Measurements from ENCODE around the gene ARHGAP33. TPM values are rescaled to one million over a fixed set of nuclear protein-coding genes. Genes with fewer than 3 reads are reported as not detected.

The ARHGAP33 gene
- total and polyA plus RNA-seq, 2 experiments from 2014 or later: 11.6 to 22.1 TPM

DNA sequence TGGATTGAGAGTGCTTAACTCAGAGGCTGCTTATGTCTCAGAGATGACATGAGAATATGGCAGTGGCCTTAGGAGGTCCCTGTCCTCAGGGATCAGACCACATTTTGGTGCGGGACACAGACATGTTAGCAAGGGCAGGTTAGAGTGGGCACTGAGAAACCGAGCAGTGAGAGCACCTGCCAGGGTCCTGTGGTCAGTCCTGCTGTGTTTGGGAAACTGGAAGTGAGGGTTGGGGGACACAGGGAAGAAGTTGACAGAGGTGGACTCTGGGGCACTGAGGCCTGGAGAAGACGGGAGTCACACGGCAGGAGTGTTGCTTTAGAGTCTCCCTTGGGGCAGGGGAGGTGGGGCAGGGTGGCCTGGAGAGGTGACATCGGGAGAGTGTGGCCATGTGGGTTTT, 40.5 kb upstream of the ARHGAP33 start:
- Histone ChIP-seq H3K4me1 (ENCODE audit: insufficient read depth) (no peaks in the 10 kb centered on the region; the same call in 1 of the 2 replicates), H2AFZ (no peak overlapping the region), H3K79me2 (replicated peaks; ENCODE audit: insufficient read depth) (no peaks in the 10 kb centered on the region), H3K4me3 (no peak overlapping the region), H3F3A (replicated peaks; ENCODE audit: low read depth) (no peaks in the 10 kb centered on the region), H3K4me2 (no peak overlapping the region), H3K27me3 (ENCODE audit: insufficient read depth) (no peaks in the 10 kb centered on the region), H3K27ac (ENCODE audit: low read depth) (no peak overlapping the region), H3K36me3 (ENCODE audit: insufficient read depth) (peaks cover 4% of the 10 kb centered on the region; the same call in 1 of the 2 replicates), H4K20me1 (replicated peaks; ENCODE audit: insufficient read depth) (no peaks in the 10 kb centered on the region; the same call in 1 of the 2 replicates), H3K9me2 (ENCODE audit: insufficient read depth) (no peaks in the 10 kb centered on the region)
- no peaks in the 10 kb centered on the region; the same call in 2 of the 3 replicates for H3K9me3 Mint-ChIP-seq
- peaks cover 5% of the 10 kb centered on the region for H3K27me3 Mint-ChIP-seq (ENCODE audit: insufficient read depth, low read depth, poor library complexity)
- no peak for ATAC-seq
- no peaks in the 10 kb centered on the region for H3K4me1 Mint-ChIP-seq
- no peak overlapping the region for H3K27ac Mint-ChIP-seq
- H3K4me3 Mint-ChIP-seq: no peak overlapping the region; the same call in 2 of the 3 replicates
- no peak for TF ChIP-seq JUNB (IDR thresholded peaks at IDR 0.05; ENCODE audit: unreplicated experiment)
- TF ChIP-seq ZNF331 (CRISPR knock-in tag; IDR thresholded peaks at IDR 0.05; ENCODE audit: low read depth): no peak
- no peak for TF ChIP-seq REST (IDR thresholded peaks at IDR 0.05; ENCODE audit: unreplicated experiment)
- TF ChIP-seq EZH2phosphoT487 (IDR thresholded peaks at IDR 0.05; ENCODE audit: unreplicated experiment): no peak
- TF ChIP-seq, protein P1, sequence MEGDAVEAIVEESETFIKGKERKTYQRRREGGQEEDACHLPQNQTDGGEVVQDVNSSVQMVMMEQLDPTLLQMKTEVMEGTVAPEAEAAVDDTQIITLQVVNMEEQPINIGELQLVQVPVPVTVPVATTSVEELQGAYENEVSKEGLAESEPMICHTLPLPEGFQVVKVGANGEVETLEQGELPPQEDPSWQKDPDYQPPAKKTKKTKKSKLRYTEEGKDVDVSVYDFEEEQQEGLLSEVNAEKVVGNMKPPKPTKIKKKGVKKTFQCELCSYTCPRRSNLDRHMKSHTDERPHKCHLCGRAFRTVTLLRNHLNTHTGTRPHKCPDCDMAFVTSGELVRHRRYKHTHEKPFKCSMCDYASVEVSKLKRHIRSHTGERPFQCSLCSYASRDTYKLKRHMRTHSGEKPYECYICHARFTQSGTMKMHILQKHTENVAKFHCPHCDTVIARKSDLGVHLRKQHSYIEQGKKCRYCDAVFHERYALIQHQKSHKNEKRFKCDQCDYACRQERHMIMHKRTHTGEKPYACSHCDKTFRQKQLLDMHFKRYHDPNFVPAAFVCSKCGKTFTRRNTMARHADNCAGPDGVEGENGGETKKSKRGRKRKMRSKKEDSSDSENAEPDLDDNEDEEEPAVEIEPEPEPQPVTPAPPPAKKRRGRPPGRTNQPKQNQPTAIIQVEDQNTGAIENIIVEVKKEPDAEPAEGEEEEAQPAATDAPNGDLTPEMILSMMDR (conservative IDR thresholded peaks at IDR 0.05; ENCODE audit: low read depth in 2 of 2): no peak
- TF ChIP-seq CREB1 (CRISPR knock-in tag; IDR thresholded peaks at IDR 0.05; ENCODE audit: low read depth): no peak
- TF ChIP-seq, protein P2, sequence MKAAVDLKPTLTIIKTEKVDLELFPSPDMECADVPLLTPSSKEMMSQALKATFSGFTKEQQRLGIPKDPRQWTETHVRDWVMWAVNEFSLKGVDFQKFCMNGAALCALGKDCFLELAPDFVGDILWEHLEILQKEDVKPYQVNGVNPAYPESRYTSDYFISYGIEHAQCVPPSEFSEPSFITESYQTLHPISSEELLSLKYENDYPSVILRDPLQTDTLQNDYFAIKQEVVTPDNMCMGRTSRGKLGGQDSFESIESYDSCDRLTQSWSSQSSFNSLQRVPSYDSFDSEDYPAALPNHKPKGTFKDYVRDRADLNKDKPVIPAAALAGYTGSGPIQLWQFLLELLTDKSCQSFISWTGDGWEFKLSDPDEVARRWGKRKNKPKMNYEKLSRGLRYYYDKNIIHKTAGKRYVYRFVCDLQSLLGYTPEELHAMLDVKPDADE (IDR thresholded peaks at IDR 0.05): no peak
- TF ChIP-seq, protein P3, sequence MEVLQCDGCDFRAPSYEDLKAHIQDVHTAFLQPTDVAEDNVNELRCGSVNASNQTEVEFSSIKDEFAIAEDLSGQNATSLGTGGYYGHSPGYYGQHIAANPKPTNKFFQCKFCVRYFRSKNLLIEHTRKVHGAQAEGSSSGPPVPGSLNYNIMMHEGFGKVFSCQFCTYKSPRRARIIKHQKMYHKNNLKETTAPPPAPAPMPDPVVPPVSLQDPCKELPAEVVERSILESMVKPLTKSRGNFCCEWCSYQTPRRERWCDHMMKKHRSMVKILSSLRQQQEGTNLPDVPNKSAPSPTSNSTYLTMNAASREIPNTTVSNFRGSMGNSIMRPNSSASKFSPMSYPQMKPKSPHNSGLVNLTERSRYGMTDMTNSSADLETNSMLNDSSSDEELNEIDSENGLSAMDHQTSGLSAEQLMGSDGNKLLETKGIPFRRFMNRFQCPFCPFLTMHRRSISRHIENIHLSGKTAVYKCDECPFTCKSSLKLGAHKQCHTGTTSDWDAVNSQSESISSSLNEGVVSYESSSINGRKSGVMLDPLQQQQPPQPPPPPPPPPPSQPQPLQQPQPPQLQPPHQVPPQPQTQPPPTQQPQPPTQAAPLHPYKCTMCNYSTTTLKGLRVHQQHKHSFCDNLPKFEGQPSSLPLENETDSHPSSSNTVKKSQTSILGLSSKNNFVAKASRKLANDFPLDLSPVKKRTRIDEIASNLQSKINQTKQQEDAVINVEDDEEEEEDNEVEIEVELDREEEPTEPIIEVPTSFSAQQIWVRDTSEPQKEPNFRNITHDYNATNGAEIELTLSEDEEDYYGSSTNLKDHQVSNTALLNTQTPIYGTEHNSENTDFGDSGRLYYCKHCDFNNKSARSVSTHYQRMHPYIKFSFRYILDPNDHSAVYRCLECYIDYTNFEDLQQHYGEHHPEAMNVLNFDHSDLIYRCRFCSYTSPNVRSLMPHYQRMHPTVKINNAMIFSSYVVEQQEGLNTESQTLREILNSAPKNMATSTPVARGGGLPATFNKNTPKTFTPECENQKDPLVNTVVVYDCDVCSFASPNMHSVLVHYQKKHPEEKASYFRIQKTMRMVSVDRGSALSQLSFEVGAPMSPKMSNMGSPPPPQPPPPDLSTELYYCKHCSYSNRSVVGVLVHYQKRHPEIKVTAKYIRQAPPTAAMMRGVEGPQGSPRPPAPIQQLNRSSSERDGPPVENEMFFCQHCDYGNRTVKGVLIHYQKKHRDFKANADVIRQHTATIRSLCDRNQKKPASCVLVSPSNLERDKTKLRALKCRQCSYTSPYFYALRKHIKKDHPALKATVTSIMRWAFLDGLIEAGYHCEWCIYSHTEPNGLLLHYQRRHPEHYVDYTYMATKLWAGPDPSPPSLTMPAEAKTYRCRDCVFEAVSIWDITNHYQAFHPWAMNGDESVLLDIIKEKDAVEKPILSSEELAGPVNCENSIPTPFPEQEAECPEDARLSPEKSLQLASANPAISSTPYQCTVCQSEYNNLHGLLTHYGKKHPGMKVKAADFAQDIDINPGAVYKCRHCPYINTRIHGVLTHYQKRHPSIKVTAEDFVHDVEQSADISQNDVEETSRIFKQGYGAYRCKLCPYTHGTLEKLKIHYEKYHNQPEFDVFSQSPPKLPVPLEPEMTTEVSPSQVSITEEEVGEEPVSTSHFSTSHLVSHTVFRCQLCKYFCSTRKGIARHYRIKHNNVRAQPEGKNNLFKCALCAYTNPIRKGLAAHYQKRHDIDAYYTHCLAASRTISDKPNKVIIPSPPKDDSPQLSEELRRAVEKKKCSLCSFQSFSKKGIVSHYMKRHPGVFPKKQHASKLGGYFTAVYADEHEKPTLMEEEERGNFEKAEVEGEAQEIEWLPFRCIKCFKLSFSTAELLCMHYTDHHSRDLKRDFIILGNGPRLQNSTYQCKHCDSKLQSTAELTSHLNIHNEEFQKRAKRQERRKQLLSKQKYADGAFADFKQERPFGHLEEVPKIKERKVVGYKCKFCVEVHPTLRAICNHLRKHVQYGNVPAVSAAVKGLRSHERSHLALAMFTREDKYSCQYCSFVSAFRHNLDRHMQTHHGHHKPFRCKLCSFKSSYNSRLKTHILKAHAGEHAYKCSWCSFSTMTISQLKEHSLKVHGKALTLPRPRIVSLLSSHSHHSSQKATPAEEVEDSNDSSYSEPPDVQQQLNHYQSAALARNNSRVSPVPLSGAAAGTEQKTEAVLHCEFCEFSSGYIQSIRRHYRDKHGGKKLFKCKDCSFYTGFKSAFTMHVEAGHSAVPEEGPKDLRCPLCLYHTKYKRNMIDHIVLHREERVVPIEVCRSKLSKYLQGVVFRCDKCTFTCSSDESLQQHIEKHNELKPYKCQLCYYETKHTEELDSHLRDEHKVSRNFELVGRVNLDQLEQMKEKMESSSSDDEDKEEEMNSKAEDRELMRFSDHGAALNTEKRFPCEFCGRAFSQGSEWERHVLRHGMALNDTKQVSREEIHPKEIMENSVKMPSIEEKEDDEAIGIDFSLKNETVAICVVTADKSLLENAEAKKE (CRISPR knock-in tag; IDR thresholded peaks at IDR 0.05): no peak
- no peak for TF ChIP-seq EZH2 (IDR thresholded peaks at IDR 0.05; ENCODE audit: low read depth, unreplicated experiment)
- TF ChIP-seq STAT1 (IDR thresholded peaks at IDR 0.05; ENCODE audit: unreplicated experiment): no peak
- TF ChIP-seq ZNF114 (CRISPR knock-in tag; IDR thresholded peaks at IDR 0.05): no peak
- TF ChIP-seq NANOG (IDR thresholded peaks at IDR 0.05; ENCODE audit: borderline replicate concordance): no peak
- TF ChIP-seq POLR2AphosphoS5 (IDR thresholded peaks at IDR 0.05; ENCODE audit: low read depth): no peak
- H3K36me3 Mint-ChIP-seq (ENCODE audit: low read depth): peaks cover 66% of the 10 kb centered on the region
- DNase-seq (ENCODE audit: low spot score): no peak

Data from GM23338 (cell line).